IMR-90 (cell line): ENCODE results near the gene SPAG16. TPM values are rescaled to one million over a fixed set of nuclear protein-coding genes. Genes with fewer than 3 reads are reported as not detected.

Source experiments
- ATAC-seq: fragments of 200-7000 bp; cut with Tn5 transposase; 2 replicates; pipeline ENCODE4 v1.9.1; 2020; ENCODE audit warnings: low read depth, mild to moderate bottlenecking, moderate library complexity
- BruUV-seq: library from RNA; stranded (reverse); fragments of 400-500 nt; replicated peaks from 2 replicates; lab custom pipeline; 2021; lab: Mats Ljungman, UMichigan
- CTCF ChIA-PET: fragments of 300-600 bp; formaldehyde crosslinking; extraction: SDS; loops from one replicate; lab custom pipeline; 2021; ENCODE audit warnings: antibody characterized with exemption; lab: Yijun Ruan, JAX
- POLR2A ChIA-PET: fragments of 300-600 bp; sonication (Branson Sonifier 250); formaldehyde crosslinking; loops from one replicate; lab custom pipeline; 2022; ENCODE audit warnings: antibody characterized with exemption; ENCODE audit not compliant: unreplicated experiment; lab: Charles Lee
- DNase-seq: peaks from one replicate; pipeline ENCODE4 v3.0.0; 2013
- H2AFZ ChIP-seq: replicated peaks from 2 replicates; pipeline ENCODE3; 2013; ENCODE audit warnings: low read length, mild to moderate bottlenecking; ENCODE audit not compliant: poor library complexity
- H2AK5ac ChIP-seq: 2 replicates; pipeline ENCODE4 v1.6.1; 2013; ENCODE audit warnings: low read depth, low read length, inconsistent platforms
- H2AK9ac ChIP-seq: replicated peaks from 2 replicates; pipeline ENCODE3; 2013; ENCODE audit warnings: mild to moderate bottlenecking, low read depth, low read length, moderate library complexity; ENCODE audit not compliant: poor library complexity
- H2BK120ac ChIP-seq: 2 replicates; pipeline ENCODE4 v1.6.1; 2013; ENCODE audit warnings: low read depth, low read length, inconsistent platforms
- H2BK15ac ChIP-seq: 3 replicates; pipeline ENCODE4 v1.6.1; 2013; ENCODE audit warnings: low read depth, low read length, inconsistent platforms
- H2BK20ac ChIP-seq: 2 replicates; pipeline ENCODE4 v1.6.1; 2013; ENCODE audit warnings: low read depth, mild to moderate bottlenecking, inconsistent platforms, low read length, moderate library complexity
- H2BK5ac ChIP-seq: 2 replicates; pipeline ENCODE4 v1.6.1; 2013; ENCODE audit warnings: mild to moderate bottlenecking, low read depth, low read length, inconsistent platforms; ENCODE audit not compliant: poor library complexity, severe bottlenecking
- H3K14ac ChIP-seq: replicated peaks from 2 replicates; pipeline ENCODE4 v1.6.1; 2013; ENCODE audit warnings: low read depth, low read length, inconsistent platforms
- H3K18ac ChIP-seq: 2 replicates; pipeline ENCODE4 v1.6.1; 2013; ENCODE audit warnings: low read depth, low read length, control low read depth
- H3K23ac ChIP-seq: 2 replicates; pipeline ENCODE4 v1.6.1; 2013; ENCODE audit warnings: low read depth, low read length, inconsistent platforms
- H3K27ac ChIP-seq: 2 replicates; pipeline ENCODE4 v1.5.1; 2013; ENCODE audit warnings: mild to moderate bottlenecking, control low read depth, low read length; ENCODE audit not compliant: insufficient read depth
- H3K27me3 ChIP-seq: 2 replicates; pipeline ENCODE4 v1.6.1; 2013; ENCODE audit warnings: low read length; ENCODE audit not compliant: control insufficient read depth, insufficient read depth
- H3K36me3 ChIP-seq: 2 replicates; pipeline ENCODE4 v1.6.1; 2013; ENCODE audit warnings: low read length, mixed read lengths; ENCODE audit not compliant: control insufficient read depth, insufficient read depth
- H3K4ac ChIP-seq: 2 replicates; pipeline ENCODE4 v1.6.1; 2013; ENCODE audit warnings: low read depth, low read length, inconsistent platforms
- H3K4me1 ChIP-seq: 2 replicates; pipeline ENCODE4 v1.6.1; 2013; ENCODE audit warnings: low read length, mixed read lengths; ENCODE audit not compliant: control insufficient read depth, insufficient read depth
- H3K4me2 ChIP-seq: 2 replicates; pipeline ENCODE4 v1.6.1; 2013; ENCODE audit warnings: low read depth, mild to moderate bottlenecking, control low read depth, low read length, moderate library complexity
- H3K4me3 ChIP-seq: 2 replicates; pipeline ENCODE4 v1.5.1; 2013; ENCODE audit warnings: low read depth, mild to moderate bottlenecking, control low read depth, low read length, moderate library complexity; ENCODE audit not compliant: insufficient read depth
- H3K56ac ChIP-seq: 2 replicates; pipeline ENCODE4 v1.6.1; 2013; ENCODE audit warnings: low read length, inconsistent platforms; ENCODE audit not compliant: insufficient read depth; ENCODE audit errors: extremely low read depth
- H3K79me1 ChIP-seq, 2 experiments: 2 replicates each; pipeline ENCODE4 v1.6.1; 2013; ENCODE audit warnings: low read length in 2 of 2, inconsistent platforms in 1 of 2, low read depth in 1 of 2
- H3K9ac ChIP-seq: 2 replicates; pipeline ENCODE4 v1.6.1; 2013; ENCODE audit warnings: low read depth, low read length, control low read depth
- H3K9me1 ChIP-seq: 2 replicates; pipeline ENCODE4 v1.6.1; 2013; ENCODE audit warnings: low read length, inconsistent platforms; ENCODE audit not compliant: insufficient read depth
- H3K9me3 ChIP-seq: 2 replicates; pipeline ENCODE4 v1.6.1; 2013; ENCODE audit warnings: low read length; ENCODE audit not compliant: control insufficient read depth, insufficient read depth
- H4K20me1 ChIP-seq: 2 replicates; pipeline ENCODE4 v1.6.1; 2013; ENCODE audit warnings: low read length, inconsistent platforms; ENCODE audit not compliant: insufficient read depth
- H4K5ac ChIP-seq: 2 replicates; pipeline ENCODE4 v1.6.1; 2013; ENCODE audit warnings: mild to moderate bottlenecking, low read depth, low read length, control low read depth
- H4K8ac ChIP-seq, 2 experiments: 2 replicates each; pipeline ENCODE4 v1.6.1; 2013; ENCODE audit warnings: low read depth in 2 of 2, low read length in 2 of 2, control low read depth in 1 of 2, inconsistent platforms in 1 of 2
- H4K91ac ChIP-seq: 2 replicates; pipeline ENCODE4 v1.6.1; 2013; ENCODE audit warnings: low read depth, low read length, inconsistent platforms; ENCODE audit not compliant: insufficient read depth
- BHLHE40 ChIP-seq: fragments of 150-350 bp; IDR thresholded peaks from 2 replicates; pipeline ENCODE4 v1.6.1; 2016; ENCODE audit warnings: mild to moderate bottlenecking, low read depth, low read length
- CEBPB ChIP-seq: IDR thresholded peaks from 2 replicates; pipeline ENCODE4 v1.6.1; 2012; ENCODE audit warnings: low read depth, low read length, improper control_type of control experiment
- CHD1 ChIP-seq: IDR thresholded peaks from 2 replicates; pipeline ENCODE4 v1.6.1; 2012; ENCODE audit warnings: low read depth, low read length, improper control_type of control experiment
- ELK1 ChIP-seq: fragments of 150-350 bp; IDR thresholded peaks from 2 replicates; pipeline ENCODE4 v1.6.1; 2016; ENCODE audit warnings: low read depth, mild to moderate bottlenecking, low read length, moderate library complexity, borderline replicate concordance
- FOS ChIP-seq: fragments of 150-350 bp; IDR thresholded peaks from 2 replicates; pipeline ENCODE4 v1.6.1; 2016; ENCODE audit warnings: low read depth, low read length
- MAFK ChIP-seq: IDR thresholded peaks from 2 replicates; pipeline ENCODE4 v1.6.1; 2012; ENCODE audit warnings: low read depth, low read length, improper control_type of control experiment
- MAZ ChIP-seq: IDR thresholded peaks from 2 replicates; pipeline ENCODE4 v1.6.1; 2012; ENCODE audit warnings: low read depth, mild to moderate bottlenecking, low read length, improper control_type of control experiment, moderate library complexity, borderline replicate concordance
- MXI1 ChIP-seq: IDR thresholded peaks from 2 replicates; pipeline ENCODE4 v1.6.1; 2012; ENCODE audit warnings: low read depth, mild to moderate bottlenecking, low read length, moderate library complexity, borderline replicate concordance
- NFE2L2 ChIP-seq: fragments of 150-350 bp; IDR thresholded peaks from 2 replicates; pipeline ENCODE4 v1.6.1; 2016; ENCODE audit warnings: low read depth, mild to moderate bottlenecking, low read length
- POLR2A ChIP-seq: IDR thresholded peaks from 2 replicates; pipeline ENCODE4 v1.6.1; 2012; ENCODE audit warnings: mild to moderate bottlenecking, low read depth, low read length
- RAD21 ChIP-seq: IDR thresholded peaks from 2 replicates; pipeline ENCODE4 v1.6.1; 2012; ENCODE audit warnings: low read length, improper control_type of control experiment
- RCOR1 ChIP-seq: IDR thresholded peaks from 2 replicates; pipeline ENCODE4 v1.6.1; 2012; ENCODE audit warnings: mild to moderate bottlenecking, low read length, improper control_type of control experiment; ENCODE audit not compliant: insufficient replicate concordance
- RFX5 ChIP-seq: IDR thresholded peaks from 2 replicates; pipeline ENCODE4 v1.8.0; 2012; ENCODE audit warnings: low read depth, mild to moderate bottlenecking, low read length, moderate library complexity
- SMC3 ChIP-seq: fragments of 150-350 bp; IDR thresholded peaks from 2 replicates; pipeline ENCODE4 v1.6.1; 2016; ENCODE audit warnings: low read depth, mild to moderate bottlenecking, antibody characterized with exemption, low read length, moderate library complexity
- USF2 ChIP-seq: fragments of 150-350 bp; IDR thresholded peaks from 2 replicates; pipeline ENCODE4 v1.6.1; 2017; ENCODE audit warnings: mild to moderate bottlenecking, antibody characterized with exemption, low read length, low read depth
- WGBS, 2 experiments: methylation state at CpG; one replicate each; pipeline versions ENCODE4 v1.1.5 to v1.1.7; 2013; ENCODE audit warnings: missing lambda C conversion rate in 2 of 2; ENCODE audit not compliant: insufficient read length in 1 of 2; ENCODE audit errors: extremely low coverage in 2 of 2; 5-methylcytosine and 5-hydroxymethylcytosine counted together
- dilution Hi-C: fragments of 300-500 bp; cut with HindIII; formaldehyde crosslinking; loops from one replicate; pipeline ENCODE4 v1.14.3; 2018; ENCODE audit warnings: low sequenced_read_pairs; ENCODE audit not compliant: unreplicated experiment
- in situ Hi-C: fragments of 300-500 bp; cut with MboI; formaldehyde crosslinking; loops from 3 replicates; pipeline ENCODE4 v1.14.3; 2019; ENCODE audit warnings: low sequenced_read_pairs, inconsistent platforms, mixed read lengths
- intact Hi-C: fragments of 100-400 bp; cut with micrococcal nuclease; formaldehyde crosslinking; loops from 2 replicates; pipeline ENCODE4 v1.10.0; 2022
- polyA plus RNA-seq, 3 experiments: library from polyadenylated mRNA; depleted of rRNA; stranded (reverse); fragments of >200 nt; gene quantifications; 2 replicates each; pipeline ENCODE4 v1.2.3, GENCODE V29; 2012; ENCODE audit warnings: low replicate concordance in 1 of 3
- total RNA-seq: library from RNA; depleted of rRNA; stranded (reverse); fragments of >200 nt; gene quantifications from 2 replicates; pipeline ENCODE4 v1.2.3, GENCODE V29; 2012
- TF ChIP-seq, protein P1 (sequence below): conservative IDR thresholded peaks from 2 replicates; pipeline ENCODE4 v1.5.1; 2012; ENCODE audit warnings: mild to moderate bottlenecking, low read depth, low read length, improper control_type of control experiment

Gene SPAG16
- total and polyA plus RNA-seq, 2 of the 4 experiments (the other 2 are of a cell fraction), result 7.3 to 13.5 TPM

- H3K36me3 ChIP-seq, result no peaks in the 10 kb centered on the region
- H2AFZ ChIP-seq, result no peak overlapping the region
- BruUV-seq, result no TSS peak
- ATAC-seq (no peak), DNase-seq (no peak)
- no peak overlapping the region for H2AK9ac ChIP-seq
- no peaks in the 10 kb centered on the region for H4K20me1 ChIP-seq
- no peak overlapping the region for H2BK20ac ChIP-seq
- TF ChIP-seq FOS (no peak), MAZ (no peak), RCOR1 (no peak), MAFK (no peak), CEBPB (no peak), NFE2L2 (no peak), SMC3 (no peak), CHD1 (no peak), RFX5 (no peak), BHLHE40 (no peak), MXI1 (no peak), USF2 (no peak), RAD21 (no peak), POLR2A (no peak), ELK1 (no peak)
- TF ChIP-seq, protein P1, sequence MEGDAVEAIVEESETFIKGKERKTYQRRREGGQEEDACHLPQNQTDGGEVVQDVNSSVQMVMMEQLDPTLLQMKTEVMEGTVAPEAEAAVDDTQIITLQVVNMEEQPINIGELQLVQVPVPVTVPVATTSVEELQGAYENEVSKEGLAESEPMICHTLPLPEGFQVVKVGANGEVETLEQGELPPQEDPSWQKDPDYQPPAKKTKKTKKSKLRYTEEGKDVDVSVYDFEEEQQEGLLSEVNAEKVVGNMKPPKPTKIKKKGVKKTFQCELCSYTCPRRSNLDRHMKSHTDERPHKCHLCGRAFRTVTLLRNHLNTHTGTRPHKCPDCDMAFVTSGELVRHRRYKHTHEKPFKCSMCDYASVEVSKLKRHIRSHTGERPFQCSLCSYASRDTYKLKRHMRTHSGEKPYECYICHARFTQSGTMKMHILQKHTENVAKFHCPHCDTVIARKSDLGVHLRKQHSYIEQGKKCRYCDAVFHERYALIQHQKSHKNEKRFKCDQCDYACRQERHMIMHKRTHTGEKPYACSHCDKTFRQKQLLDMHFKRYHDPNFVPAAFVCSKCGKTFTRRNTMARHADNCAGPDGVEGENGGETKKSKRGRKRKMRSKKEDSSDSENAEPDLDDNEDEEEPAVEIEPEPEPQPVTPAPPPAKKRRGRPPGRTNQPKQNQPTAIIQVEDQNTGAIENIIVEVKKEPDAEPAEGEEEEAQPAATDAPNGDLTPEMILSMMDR, result no peak
- no peaks in the 10 kb centered on the region for H3K9me3 ChIP-seq
- no peak overlapping the region for H3K4ac ChIP-seq
- no peak overlapping the region for H3K56ac ChIP-seq
- CTCF ChIA-PET, result no interaction called here
- no peak overlapping the region for H4K5ac ChIP-seq
- no peak overlapping the region for H2BK120ac ChIP-seq
- no peak overlapping the region for H4K8ac ChIP-seq
- no CpG with 5 or more reads among the region's 1 CpG for WGBS, 2 experiments
- H3K27ac ChIP-seq, result no peak overlapping the region
- intact Hi-C loops, result no loop called here
- no peak overlapping the region for H3K14ac ChIP-seq
- H4K91ac ChIP-seq, result no peak overlapping the region
- H3K4me1 ChIP-seq, result no peaks in the 10 kb centered on the region
- POLR2A ChIA-PET, result no interaction called here
- H3K9ac ChIP-seq, result no peak overlapping the region
- no peak overlapping the region for H3K4me3 ChIP-seq
- dilution Hi-C loops, result no loop called here
- H2BK15ac ChIP-seq, result no peak overlapping the region
- H3K23ac ChIP-seq, result no peak overlapping the region
- no peak overlapping the region for H2BK5ac ChIP-seq
- no peak overlapping the region for H3K4me2 ChIP-seq
- no peaks in the 10 kb centered on the region for H3K9me1 ChIP-seq
- H3K18ac ChIP-seq, result no peak overlapping the region
- no peaks in the 10 kb centered on the region for H3K27me3 ChIP-seq
- H3K79me1 ChIP-seq, result no peaks in the 10 kb centered on the region
- H2AK5ac ChIP-seq, result no peak overlapping the region
- in situ Hi-C loops, result no loop called here
These were observed 970.8 kb downstream of the SPAG16 start for GRCh38 chr2:214255046-214255445.
